KOPT-K1 (cell line): ENCODE results near the gene CIAO2B.

Source experiments
- H3K27ac ChIP-seq: fragments of 200-600 bp; sonication (generic); 2 replicates; pipeline ENCODE4 v1.5.1; 2016; ENCODE audit warnings: antibody characterized with exemption, mild to moderate bottlenecking, low read depth, low read length; ENCODE audit not compliant: poor library complexity, severe bottlenecking
- H3K36me3 ChIP-seq: fragments of 200-600 bp; sonication (generic); 2 replicates; pipeline ENCODE4 v1.5.1; 2017; ENCODE audit warnings: antibody characterized with exemption, mild to moderate bottlenecking, low read length, moderate library complexity; ENCODE audit not compliant: insufficient read depth
- H3K9me3 ChIP-seq: fragments of 200-600 bp; sonication (generic); 2 replicates; pipeline ENCODE4 v1.5.1; 2017; ENCODE audit warnings: antibody characterized with exemption, low read length, mild to moderate bottlenecking; ENCODE audit not compliant: insufficient read depth, poor library complexity, severe bottlenecking

CIAO2B gene

DNA sequence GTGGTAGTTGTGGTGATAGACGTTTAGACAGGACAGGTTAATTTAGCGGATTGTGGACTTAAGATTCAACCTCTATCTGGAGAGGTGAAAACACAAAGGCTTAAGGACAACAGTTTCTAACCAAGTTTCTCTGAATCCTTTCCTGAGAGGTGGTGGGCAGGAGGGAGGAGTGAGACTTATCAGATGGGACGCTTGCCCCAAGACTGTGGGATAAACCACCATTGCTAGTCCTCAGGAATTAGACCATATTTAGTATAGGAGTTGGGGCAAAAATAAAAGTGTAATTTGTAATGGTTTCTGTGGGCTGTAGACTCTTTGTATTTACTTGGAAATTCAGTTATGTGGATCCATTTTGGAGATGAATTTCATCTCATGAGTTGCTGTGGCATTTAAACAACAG lies 47.3 kb downstream of the CIAO2B start:
- Histone ChIP-seq H3K36me3 (peaks cover 83% of the 10 kb centered on the region), H3K9me3 (no peaks in the 10 kb centered on the region), H3K27ac (no peak overlapping the region)

DNA sequence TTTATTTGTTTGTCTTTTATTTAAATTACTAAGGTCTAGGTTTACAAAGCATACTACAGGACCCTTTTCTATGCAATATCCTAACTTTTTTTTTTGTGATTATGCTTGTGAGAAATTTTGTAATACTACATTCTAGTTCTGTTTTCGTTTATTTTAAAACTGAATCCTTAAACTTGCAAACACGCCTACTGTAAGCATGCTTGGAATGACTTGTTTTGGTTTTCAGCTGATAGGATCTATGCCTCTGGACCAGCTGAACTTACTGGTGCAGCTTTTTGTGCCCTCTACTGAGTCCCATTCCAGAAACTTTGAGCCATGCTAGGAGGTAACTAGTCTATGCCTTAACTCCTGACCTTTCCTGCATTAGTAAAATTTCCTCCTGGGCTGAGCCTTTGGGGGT lies 47.9 kb downstream of the CIAO2B start:
- H3K9me3 ChIP-seq: no peaks in the 10 kb centered on the region
- H3K36me3 ChIP-seq: peaks cover 80% of the 10 kb centered on the region
- no peak overlapping the region for H3K27ac ChIP-seq

DNA sequence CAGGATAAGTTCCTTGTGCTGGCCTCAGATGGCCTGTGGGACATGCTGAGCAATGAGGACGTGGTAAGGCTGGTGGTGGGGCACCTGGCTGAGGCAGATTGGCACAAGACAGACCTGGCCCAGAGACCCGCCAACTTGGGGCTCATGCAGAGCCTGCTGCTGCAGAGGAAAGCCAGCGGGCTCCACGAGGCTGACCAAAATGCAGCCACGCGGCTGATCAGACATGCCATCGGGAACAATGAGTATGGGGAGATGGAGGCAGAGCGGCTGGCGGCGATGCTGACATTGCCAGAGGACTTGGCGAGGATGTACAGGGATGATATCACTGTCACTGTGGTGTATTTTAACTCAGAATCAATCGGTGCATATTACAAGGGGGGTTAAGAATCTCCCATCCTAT lies 48.7 kb downstream of the CIAO2B start:
- Histone ChIP-seq H3K27ac (no peak overlapping the region), H3K36me3 (peaks cover 71% of the 10 kb centered on the region), H3K9me3 (no peaks in the 10 kb centered on the region)

DNA sequence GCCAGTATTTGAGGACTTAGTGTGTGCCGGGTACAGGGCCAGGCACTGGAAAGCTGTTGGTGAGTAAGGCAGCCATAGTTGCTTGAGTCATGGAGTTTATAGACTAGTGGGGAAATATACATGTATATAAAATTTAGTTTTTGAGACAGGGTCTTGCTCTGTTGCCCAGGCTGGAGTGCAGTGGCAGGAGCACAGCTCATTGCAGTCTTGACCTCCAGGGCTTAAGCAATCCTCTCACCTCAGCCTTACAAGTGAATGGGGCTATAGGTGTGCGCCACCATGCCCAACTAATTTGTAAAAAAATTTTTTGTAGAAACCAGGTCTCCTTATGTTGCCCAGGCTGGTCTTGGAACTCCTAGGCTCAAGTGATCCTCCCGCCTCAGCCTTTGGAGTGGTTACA lies 51.5 kb downstream of the CIAO2B start:
- Histone ChIP-seq H3K27ac (no peak overlapping the region), H3K36me3 (peaks cover 45% of the 10 kb centered on the region), H3K9me3 (no peaks in the 10 kb centered on the region)
